Measurements from ENCODE around the gene SEC14L5. TPM values are rescaled to one million over a fixed set of nuclear protein-coding genes. Genes with fewer than 3 reads are reported as not detected.
A peak's percentile ranks its signal among the peaks of the same experiment; 100 is the strongest.

SEC14L5 gene
- total RNA-seq, 1 donor from 2014 or later, result 0.41 TPM

GRCh38 chr16:4911970-4912386 lies 46.2 kb upstream of the SEC14L5 start:
- no peaks in the 10 kb centered on the region for H3K9me3 Mint-ChIP-seq
- no peak overlapping the region for H3K4me3 Mint-ChIP-seq
- Histone ChIP-seq H3K4me3 (no peak overlapping the region), H3F3A (ENCODE audit: low read depth) (peaks cover 11% of the 10 kb centered on the region), H3K9me3 (ENCODE audit: low read depth) (no peaks in the 10 kb centered on the region), H3K4me1 (peaks cover 3% of the 10 kb centered on the region), H3K4me2 (no peak overlapping the region), H4K20me1 (ENCODE audit: low read depth) (peaks cover 3% of the 10 kb centered on the region), H3K79me2 (ENCODE audit: low read depth) (no peaks in the 10 kb centered on the region), H3K27ac (no peak overlapping the region), H2AFZ (replicated peaks) (no peak overlapping the region), H3K27me3 (no peaks in the 10 kb centered on the region), H3K9ac (no peak overlapping the region), H3K36me3 (no peaks in the 10 kb centered on the region)
- no peak for TF ChIP-seq EZH2 (IDR thresholded peaks at IDR 0.05)
- H3K4me1 Mint-ChIP-seq, result peaks cover 5% of the 10 kb centered on the region
- H3K36me3 Mint-ChIP-seq, result no peaks in the 10 kb centered on the region
- no peak overlapping the region for H3K27ac Mint-ChIP-seq
- DNase-seq (ENCODE audit: low spot score), result no peak
- H3K27me3 Mint-ChIP-seq (ENCODE audit: insufficient read depth, low read depth), result peaks cover 4% of the 10 kb centered on the region

GRCh38 chr16:4913130-4913773 lies 44.9 kb upstream of the SEC14L5 start:
- no peak overlapping the region for H3K27ac ChIP-seq
- no peaks in the 10 kb centered on the region for H3K9me3 Mint-ChIP-seq
- H3K79me2 ChIP-seq (ENCODE audit: low read depth), result no peaks in the 10 kb centered on the region
- H3K27me3 Mint-ChIP-seq (ENCODE audit: insufficient read depth, low read depth), result peaks cover 4% of the 10 kb centered on the region
- H3K4me1 Mint-ChIP-seq, result peaks cover 9% of the 10 kb centered on the region
- no peaks in the 10 kb centered on the region for H3K27me3 ChIP-seq
- peaks cover 3% of the 10 kb centered on the region for H4K20me1 ChIP-seq (ENCODE audit: low read depth)
- H3K4me3 Mint-ChIP-seq, result no peak overlapping the region
- H3K36me3 ChIP-seq, result no peaks in the 10 kb centered on the region
- peak; percentile 34 for DNase-seq (ENCODE audit: low spot score)
- peaks cover 11% of the 10 kb centered on the region for H3F3A ChIP-seq (ENCODE audit: low read depth)
- no peaks in the 10 kb centered on the region for H3K9me3 ChIP-seq (ENCODE audit: low read depth)
- H3K27ac Mint-ChIP-seq, result peak overlapping the region; percentile 50
- H3K36me3 Mint-ChIP-seq, result no peaks in the 10 kb centered on the region
- no peak for TF ChIP-seq CTCF (IDR thresholded peaks at IDR 0.05)
- TF ChIP-seq EZH2phosphoT487 (IDR thresholded peaks at IDR 0.05), result peak; percentile 67
- no peak overlapping the region for H3K9ac ChIP-seq
- H2AFZ ChIP-seq (replicated peaks), result no peak overlapping the region
- peaks cover 4% of the 10 kb centered on the region for H3K4me1 ChIP-seq
- H3K4me2 ChIP-seq, result no peak overlapping the region
- H3K4me3 ChIP-seq, result no peak overlapping the region

GRCh38 chr16:4913774-4914525 lies 44.2 kb upstream of the SEC14L5 start:
- H3K27ac Mint-ChIP-seq, result peak overlapping the region; percentile 50
- Histone ChIP-seq H3F3A (ENCODE audit: low read depth) (peaks cover 11% of the 10 kb centered on the region), H4K20me1 (ENCODE audit: low read depth) (peaks cover 3% of the 10 kb centered on the region), H3K27ac (no peak overlapping the region), H3K9me3 (ENCODE audit: low read depth) (no peaks in the 10 kb centered on the region), H3K9ac (no peak overlapping the region), H3K27me3 (no peaks in the 10 kb centered on the region), H2AFZ (replicated peaks) (no peak overlapping the region), H3K4me2 (no peak overlapping the region), H3K4me1 (peaks cover 8% of the 10 kb centered on the region), H3K36me3 (no peaks in the 10 kb centered on the region), H3K79me2 (ENCODE audit: low read depth) (no peaks in the 10 kb centered on the region), H3K4me3 (no peak overlapping the region)
- no peaks in the 10 kb centered on the region for H3K36me3 Mint-ChIP-seq
- no peak for DNase-seq (ENCODE audit: low spot score)
- H3K4me1 Mint-ChIP-seq, result peaks cover 9% of the 10 kb centered on the region
- H3K9me3 Mint-ChIP-seq, result no peaks in the 10 kb centered on the region
- H3K27me3 Mint-ChIP-seq (ENCODE audit: insufficient read depth, low read depth), result peaks cover 4% of the 10 kb centered on the region
- no peak overlapping the region for H3K4me3 Mint-ChIP-seq
- no peak for TF ChIP-seq EZH2 (IDR thresholded peaks at IDR 0.05)
- no peak for TF ChIP-seq CTCF (IDR thresholded peaks at IDR 0.05)
- no peak for TF ChIP-seq EZH2phosphoT487 (IDR thresholded peaks at IDR 0.05)

All from neural progenitor cell (in vitro differentiated cells).